Islet of Langerhans (tissue), 1 donor: ENCODE data around the gene PXYLP1.
"Not testable (repeated sequence)": the region's sequence is repeated elsewhere in the genome, so short reads cannot be mapped to it uniquely, and the experiment has no call there.

Experiments
- FAIRE-seq: peaks from one replicate; lab custom pipeline; 2011; peaks lifted over from hg19 to GRCh38; lab: Jason Lieb, UNC

The PXYLP1 gene, protein sequence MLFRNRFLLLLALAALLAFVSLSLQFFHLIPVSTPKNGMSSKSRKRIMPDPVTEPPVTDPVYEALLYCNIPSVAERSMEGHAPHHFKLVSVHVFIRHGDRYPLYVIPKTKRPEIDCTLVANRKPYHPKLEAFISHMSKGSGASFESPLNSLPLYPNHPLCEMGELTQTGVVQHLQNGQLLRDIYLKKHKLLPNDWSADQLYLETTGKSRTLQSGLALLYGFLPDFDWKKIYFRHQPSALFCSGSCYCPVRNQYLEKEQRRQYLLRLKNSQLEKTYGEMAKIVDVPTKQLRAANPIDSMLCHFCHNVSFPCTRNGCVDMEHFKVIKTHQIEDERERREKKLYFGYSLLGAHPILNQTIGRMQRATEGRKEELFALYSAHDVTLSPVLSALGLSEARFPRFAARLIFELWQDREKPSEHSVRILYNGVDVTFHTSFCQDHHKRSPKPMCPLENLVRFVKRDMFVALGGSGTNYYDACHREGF

DNA sequence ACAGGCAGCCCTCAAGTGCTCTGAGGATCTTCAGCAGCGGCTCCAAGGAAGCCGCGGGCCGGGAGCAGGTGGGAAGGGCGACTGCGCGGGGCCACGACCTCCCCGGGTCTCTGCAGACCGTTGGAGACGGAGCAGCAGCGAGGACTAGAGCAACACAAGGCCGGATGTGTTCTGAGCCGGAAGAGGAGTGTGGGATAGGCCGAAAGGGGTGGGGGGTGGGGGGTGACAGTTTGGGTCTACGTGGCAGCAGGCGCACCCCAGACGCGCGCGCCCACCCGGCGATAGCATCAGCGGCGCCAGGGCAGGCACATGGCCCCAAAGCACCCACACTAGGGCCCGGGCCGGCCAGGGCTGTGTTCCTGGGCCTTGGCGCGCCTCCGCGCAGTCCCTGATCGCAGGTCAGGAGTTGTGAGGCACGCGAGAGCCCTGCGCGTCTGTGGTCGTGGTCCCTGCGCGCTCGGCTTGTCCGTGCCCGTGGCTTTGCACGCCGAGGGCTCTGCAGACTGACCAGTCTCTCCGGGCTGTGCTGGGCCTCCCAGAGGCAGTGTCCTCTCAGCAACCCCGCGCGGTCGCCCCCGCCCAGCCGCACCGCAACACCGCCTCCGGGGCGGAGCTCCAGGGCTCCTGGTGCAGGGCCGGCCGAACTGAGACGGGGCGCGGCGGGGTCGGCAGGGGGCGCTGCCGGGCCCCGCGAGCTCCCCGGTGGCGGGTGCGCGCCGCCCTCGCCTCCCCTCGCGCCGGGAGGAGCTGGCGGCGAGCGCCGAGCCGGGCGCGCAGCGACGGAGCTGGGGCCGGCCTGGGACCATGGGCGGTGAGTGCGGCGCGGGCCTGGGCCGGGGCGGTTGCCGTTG lies at the start of gene PXYLP1:
PXYLP1 (plus strand) TSS at position 725 of the 851 bp plus-strand sequence. CDS start 28,351 bp downstream, outside the sequence.
- FAIRE-seq = no peak

DNA sequence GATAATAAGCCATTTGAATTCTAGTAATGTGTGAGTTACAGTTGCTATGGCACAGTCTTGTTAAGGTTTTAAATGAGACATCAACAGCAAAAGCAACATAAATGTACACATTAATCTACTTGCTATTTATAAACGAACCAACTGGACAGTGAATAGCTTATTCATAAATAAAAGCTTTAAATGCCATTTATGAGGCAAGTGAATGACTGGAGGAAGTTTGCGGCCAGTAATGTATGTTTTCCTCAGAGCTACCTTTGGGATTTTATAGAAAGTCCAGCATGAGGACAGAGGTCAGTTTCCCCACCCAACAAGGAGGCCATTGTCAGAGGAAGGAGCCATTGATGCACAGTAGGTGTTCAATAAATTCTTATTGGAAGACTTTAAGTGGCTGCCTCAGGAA lies 48.0 kb upstream of the PXYLP1 start:
- FAIRE-seq = no peak

DNA sequence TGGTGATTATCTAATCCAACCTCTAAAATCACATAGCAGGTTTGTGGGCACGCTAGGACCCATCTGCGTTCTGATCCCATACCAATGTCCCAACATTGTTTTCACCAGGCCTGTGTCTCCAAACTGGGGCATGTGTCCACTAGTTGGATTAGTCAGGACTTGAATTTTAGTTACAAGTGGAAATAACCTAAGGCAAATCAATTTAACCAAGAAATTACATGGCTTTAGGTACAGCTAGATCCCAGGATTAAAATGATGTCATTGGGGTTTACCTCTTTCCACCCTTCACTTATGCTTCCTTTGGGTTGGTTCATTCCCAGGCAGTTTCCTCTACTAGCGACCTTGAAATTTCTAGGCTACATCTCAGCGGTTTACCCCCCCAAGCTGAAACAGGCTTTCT lies 47.2 kb upstream of the PXYLP1 start:
- no peak for FAIRE-seq

DNA sequence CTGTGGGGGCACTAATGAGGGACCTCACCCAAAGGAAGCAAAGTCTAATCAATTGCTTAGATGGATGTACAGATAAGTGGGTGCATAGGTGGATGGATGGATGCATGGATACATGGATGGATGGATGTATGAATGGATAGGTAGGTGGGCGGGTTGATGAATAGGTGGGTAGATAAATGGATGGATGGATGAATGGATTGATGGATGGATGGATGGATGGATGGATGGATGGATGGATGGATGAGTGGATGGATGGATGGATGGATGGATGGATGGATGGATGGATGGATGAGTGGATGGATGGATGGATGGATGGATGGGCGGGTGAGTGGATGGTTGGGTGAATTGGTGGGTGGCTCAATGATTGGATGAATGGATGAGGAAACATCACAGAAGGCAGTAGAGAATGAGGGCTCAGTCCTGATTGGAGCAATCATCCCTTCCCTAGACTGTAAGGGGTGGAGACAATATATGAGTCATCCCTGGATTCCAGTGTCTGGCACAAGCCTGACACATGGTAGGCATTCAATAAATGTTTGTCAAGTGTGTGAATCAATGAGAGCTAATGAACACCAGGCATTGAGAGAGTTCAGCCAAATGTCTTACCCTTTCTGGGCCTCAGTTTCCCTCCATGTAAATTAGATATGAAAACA lies 40.4 kb upstream of the PXYLP1 start:
- FAIRE-seq = no peak

DNA sequence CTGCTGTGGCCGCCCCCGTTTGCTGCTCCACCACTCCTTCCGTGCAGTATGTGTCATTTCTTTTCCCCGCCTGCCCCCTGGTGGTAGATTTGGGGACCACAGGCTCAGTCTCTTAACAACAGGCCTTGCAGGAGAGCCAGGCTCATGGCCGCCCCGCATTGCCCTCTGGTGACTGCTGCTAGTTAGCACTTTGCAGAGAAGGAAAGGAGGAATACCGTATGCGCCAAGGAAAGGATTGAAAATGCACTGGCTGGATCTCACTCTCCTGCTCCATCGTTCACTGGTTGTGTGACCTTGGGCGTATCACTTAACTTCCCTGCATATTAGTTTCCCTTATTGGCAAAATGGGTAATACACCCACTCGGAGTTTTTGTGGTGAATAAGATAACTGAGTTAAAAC lies 39.3 kb upstream of the PXYLP1 start:
- FAIRE-seq = no peak

DNA sequence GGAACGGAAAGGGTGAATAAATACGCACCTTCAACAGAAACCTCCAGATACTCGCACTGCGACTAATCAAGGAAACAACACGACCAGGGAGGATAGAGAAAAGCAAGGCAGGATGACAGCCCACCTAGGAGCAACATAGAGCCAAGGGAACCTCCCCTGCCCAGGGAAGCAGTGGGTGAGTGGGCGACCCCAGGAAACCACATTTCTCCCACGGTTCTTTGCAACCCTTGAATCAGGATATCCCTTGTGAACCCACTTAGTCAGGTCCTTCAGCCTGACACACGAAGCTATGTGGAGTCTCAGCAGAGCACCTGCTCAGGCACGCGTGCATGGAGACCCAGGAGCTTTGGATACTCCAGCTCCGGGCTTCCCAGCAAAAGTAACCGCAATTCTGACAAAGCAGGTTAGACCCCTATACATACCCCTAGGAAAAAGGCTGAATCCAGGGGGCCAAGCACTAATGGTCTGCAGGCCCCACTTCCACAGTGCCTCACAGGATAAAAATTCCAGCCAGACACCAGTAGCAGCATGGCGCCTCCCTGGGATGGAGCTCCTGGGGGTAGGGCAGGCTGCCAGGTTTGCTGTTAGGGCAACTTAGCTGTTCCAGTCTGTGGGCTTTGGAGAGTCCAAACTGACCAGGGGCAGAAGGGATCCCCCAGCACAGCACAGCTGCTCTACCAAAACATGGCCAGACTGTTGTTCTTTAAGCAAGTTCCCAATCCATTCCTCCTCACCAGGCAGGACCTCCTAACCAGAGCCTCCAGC lies 38.4 kb upstream of the PXYLP1 start:
- FAIRE-seq = no peak

DNA sequence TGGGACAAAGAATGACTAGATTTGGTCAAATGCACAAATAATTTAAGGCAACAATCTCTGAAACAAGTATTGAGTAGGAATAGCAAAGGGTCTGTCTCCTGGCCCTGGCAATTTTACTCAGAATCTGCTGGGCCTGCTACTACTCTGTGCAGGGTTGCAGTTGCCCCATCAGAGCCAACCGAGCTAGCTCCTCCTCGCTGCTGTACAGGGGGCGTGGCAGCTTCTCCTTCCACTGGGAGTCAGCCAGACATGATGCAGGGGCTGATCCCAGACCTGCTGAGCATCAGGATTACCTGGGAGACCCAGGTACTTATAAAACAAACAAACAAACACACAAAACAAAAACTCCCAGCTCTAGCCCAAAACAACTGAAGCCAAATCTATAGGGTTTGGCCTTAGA lies 30.5 kb upstream of the PXYLP1 start:
- FAIRE-seq = no peak

DNA sequence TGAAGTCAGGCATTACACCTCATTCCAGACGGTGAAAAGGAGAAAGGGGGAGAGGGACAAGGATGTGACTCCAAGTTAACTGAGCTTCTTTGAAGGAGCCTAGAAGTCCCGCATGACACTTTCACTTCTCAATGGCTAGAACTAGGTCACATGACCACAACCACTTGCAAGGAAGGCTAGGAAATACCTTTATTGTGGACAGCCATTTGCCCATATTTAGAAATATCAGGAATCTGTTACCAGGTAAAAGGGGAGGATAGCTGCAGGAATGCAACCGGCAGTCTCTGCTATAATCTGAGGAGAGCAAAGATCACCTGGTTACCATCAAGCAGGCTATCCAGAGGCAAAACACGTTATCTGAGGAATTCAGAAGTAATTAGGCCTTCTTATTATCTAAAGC lies 28.9 kb upstream of the PXYLP1 start:
- no peak for FAIRE-seq

DNA sequence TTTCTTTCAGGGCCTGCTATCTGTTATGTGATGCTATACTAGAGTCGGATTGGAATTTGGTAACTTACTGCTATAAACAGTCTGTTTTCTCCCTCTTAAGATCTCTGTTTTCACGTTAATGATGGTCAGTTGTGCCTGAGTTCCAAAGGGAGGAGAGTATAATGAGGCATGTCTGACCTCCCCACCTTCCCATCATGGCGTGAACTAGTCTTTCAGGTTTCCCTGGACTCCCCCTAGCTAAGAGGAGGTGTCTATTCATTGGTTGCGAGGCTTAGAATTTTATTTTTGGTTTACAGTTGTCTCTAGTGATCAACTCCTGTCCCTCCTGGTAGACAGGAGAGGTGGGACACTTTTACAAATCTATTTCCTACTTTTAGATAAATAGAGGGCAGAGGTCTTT lies 27.8 kb upstream of the PXYLP1 start:
- no peak for FAIRE-seq

DNA sequence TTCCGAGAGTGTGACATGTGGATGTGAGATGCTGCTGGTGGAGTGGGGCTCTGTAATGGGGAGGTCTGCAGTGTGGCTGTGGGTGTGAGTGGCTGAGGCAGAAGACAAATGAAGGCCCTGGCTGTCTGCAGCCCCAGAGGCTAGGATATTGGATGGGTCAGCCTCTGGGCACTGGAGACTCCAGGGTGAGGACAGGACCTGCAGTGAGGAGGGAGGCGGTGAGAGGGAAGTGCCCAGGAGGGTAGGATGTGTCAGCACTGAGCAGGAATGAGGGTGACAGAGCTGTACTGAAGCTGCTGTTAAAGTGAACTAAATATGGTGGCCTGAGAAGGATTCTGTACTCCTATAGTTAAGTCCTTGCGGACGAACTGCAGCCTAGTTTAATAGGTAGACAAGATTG lies 27.3 kb upstream of the PXYLP1 start:
- no peak for FAIRE-seq

DNA sequence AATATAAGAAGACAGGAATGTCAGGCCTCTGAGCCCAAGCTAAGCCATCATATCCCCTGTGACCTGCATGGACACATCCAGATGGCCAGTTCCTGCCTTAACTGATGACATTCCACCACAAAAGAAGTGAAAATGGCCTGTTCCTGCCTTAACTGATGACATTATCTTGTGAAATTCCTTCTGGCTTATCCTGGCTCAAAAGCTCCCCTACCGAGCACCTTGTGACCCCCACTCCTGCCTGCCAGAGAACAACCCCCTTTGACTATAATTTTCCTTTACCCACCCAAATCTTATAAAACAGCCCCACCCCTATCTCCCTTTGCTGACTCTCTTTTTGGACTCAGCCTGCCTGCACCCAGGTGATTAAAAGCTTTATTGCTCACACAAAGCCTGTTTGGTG lies 20.3 kb upstream of the PXYLP1 start:
- not testable (repeated sequence) for FAIRE-seq

DNA sequence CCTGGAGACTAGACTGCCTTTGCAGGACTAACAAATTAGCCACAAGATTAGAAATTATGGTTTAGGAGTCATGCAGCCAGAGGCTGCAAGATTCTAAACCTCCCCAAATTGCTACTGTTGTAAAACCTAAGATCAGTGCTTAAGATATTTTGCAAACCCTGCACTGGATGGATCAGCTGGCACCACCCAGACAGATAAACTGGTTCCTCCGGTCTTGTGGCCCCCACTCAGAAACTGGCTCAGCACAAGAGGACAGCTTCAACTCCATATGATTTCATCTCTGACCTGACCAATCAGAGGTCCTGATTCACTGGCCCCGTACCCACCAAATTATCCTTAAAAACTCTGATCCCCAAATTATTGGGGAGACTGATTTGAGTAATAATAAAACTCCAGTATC lies 19.5 kb upstream of the PXYLP1 start:
- no peak for FAIRE-seq

DNA sequence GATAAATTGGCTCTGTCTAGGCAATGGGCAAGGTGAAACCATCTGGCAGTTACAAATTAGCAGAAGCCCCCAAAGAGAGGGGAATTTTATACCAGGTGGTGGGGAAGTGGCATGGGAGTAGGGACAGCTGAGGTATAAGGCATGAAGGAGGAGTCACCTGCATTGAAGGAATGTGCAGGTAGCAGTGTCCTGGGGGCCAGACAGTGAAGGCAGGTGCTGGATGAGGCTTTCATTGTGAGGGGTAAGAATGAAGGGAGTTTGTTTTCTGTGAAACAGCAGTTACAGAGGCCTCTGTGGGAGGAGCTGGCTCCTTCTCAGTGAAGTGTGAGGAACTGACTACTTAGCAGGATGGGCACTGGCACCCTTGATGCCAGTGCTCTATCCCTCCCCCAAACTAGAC lies 19.1 kb upstream of the PXYLP1 start:
- FAIRE-seq = no peak

DNA sequence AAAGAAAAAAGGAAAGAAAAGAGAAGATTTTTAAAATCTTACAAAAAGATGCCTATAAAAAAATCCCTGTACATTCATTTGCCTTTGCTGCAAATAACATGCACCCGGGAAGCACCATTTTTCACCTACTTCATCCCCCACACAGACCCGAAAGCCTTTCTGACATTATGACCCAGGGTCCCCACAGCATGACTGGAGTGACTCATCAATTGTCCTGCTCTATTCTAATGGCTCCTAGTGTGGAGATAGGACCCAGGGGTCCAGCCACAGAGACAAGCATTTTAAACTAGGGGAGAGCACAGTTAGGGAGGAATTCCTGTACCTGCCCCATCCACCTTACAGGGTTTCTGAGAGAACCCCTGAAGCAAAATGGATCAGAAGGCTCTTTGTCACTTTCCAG lies 14.7 kb upstream of the PXYLP1 start:
- FAIRE-seq = no peak

DNA sequence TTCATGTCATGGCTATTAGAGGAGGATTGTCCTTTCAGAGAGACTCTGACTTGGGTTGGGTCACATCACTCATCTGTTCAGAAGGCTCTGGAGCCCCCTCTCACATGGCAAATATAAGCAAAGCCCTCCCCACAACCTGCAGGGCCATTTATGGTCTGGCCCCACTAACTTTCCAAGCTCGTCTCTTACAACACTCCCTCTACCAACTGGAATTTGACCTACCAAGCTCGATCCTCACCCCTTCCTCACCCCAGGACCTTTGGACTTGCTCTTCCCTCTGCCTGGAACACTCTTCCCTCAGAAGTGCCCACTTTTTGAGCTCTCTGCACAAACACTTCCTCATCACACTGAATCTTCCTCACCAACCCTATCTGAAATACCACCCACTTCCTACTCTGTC lies 14.2 kb upstream of the PXYLP1 start:
- FAIRE-seq = no peak

DNA sequence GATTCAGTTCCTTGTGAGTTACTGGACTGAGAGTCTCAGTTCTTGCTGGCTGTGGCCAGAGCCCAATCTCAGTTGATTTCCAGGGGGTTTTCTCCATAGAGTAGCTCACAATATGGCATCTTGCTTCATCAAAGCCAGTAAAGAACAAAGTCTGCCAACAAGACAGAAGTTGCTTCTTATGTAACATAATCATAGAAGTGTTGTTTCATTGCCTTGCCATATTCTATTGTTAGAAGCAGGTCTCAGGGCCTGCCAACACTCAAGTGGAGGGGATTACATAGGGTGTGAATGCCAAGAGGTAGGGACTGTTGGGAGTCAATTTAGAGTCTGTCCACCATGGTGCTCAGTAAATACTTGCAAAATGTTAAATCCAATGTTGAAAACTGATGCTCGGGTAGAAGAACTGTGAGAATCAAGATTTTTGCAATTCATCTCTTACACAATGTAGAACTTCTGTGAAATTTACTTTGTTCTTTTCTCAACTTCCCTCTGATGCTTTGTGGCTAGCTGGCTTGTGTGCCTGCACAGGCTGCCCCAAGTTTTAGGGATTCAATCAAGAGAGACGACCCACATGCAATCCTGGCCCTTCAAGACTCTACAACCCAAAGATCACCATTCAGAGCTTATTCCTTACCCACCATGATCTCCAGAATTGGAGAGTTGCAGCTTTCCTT lies 13.3 kb upstream of the PXYLP1 start:
- FAIRE-seq = no peak

DNA sequence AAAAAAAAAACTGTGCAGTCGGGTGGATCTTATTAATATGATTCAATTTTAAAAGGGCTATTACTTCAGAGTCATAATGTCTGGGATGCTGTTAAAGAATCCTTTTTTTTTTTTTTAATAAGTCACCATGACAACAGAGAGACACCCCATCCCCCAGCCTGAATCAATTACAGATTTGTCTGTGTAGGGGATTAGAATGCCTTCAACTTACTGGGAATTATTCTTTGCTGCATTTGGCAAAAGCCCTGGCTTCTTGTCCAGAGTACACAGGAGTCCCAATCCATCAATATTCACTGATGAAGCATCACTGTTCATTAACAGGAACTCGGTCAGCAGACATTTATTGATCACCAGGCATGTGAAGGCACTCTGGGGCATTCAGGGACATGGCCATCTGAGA lies 12.7 kb upstream of the PXYLP1 start:
- no peak for FAIRE-seq

DNA sequence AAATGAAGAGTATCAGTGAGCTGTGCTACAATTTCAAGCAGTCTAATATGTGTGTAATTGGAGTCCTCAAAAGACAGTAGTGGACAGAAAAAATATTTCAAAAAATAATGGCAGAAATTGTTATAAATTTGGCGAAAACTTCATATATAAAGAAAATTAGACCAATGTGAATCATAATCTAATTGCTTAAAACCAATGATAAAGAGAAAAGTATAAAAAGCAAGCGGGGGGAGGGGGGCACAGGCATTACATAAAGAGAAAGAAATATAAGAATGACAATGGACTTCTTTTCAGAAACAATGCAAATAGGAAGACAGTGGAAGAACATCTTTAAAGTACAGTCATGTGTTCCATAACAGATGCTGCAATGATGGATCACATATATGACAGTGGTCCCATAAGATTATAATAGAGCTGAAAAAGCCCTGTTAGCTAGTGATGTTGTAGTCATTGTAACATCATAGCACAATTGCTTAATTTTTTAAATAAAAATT lies 7.9 kb upstream of the PXYLP1 start:
- no peak for FAIRE-seq

DNA sequence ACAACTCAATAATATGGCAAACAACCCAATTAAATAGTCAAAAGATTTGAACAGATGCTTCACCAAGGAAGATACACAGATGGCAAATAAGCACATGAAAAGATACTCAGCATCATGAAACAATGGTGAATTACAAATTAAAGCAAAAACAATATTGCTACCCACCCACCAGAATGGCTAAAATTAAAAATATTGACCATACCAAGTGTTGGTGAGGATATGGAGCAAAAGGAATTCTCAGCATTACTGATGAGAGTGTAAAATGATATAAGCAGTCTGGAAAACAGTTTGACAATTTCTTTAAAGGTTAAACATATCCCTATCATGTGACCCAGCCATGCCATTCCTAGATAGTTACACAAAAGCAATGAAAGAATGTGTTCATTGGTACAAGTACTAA lies 5.7 kb upstream of the PXYLP1 start:
- FAIRE-seq = no peak

DNA sequence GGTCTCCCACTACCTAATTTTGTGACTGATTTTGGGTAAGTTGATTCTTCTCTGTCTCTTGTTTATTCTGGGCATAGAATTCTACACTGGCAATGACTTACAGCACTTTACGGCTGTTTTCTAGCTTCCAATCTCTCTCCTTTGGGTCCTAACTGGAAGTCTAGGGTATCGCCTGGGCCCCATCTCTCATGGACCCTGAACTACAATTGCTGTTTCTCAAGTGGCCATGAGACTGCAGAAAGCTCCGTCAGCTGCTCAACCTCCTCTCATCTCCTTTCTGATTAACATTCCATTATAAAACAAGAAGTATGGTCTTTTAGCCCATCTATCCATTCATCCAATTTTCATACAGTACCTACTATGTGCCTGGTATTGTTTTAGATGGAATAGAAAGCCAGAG lies 4.4 kb upstream of the PXYLP1 start:
- no peak for FAIRE-seq

DNA sequence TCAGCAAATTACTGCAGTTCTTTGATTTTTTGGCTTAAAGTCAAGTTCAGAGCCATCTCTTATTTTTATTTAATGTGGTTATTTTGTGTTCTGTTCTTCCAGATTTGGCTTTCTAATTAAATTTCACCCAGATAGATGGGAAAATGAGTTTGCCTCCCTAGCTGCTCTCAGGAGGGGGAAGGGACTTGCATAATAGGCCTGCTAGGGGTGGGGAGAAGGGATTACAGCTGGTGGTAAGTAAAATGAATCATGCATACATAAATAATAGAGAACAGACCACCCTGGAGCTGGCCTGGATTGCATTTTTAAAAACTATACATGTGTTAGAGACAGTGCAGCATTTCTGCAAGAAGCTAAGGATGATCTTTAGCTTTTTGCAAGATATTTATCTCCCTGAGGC lies 3.9 kb upstream of the PXYLP1 start:
- FAIRE-seq = no peak
